GM21367 (cell line): Measurements from ENCODE around the gene DTX1.

Source experiments
- ATAC-seq: cut with Tn5 transposase; IDR thresholded peaks from one replicate; pipeline ENCODE4 v1.9.1; 2021; ENCODE audit not compliant: unreplicated experiment

Gene DTX1

GRCh38 chr12:113092607-113093408 lies 36.3 kb downstream of the DTX1 start:
- no peak for ATAC-seq

- no peak for ATAC-seq
Observed at GRCh38 chr12:113093409-113094101, 37.0 kb downstream of the DTX1 start.

- no peak for ATAC-seq
Observed at GRCh38 chr12:113094738-113095137, 38.2 kb downstream of the DTX1 start.

GRCh38 chr12:113095405-113095804 lies 38.9 kb downstream of the DTX1 start:
- ATAC-seq = no peak

DNA sequence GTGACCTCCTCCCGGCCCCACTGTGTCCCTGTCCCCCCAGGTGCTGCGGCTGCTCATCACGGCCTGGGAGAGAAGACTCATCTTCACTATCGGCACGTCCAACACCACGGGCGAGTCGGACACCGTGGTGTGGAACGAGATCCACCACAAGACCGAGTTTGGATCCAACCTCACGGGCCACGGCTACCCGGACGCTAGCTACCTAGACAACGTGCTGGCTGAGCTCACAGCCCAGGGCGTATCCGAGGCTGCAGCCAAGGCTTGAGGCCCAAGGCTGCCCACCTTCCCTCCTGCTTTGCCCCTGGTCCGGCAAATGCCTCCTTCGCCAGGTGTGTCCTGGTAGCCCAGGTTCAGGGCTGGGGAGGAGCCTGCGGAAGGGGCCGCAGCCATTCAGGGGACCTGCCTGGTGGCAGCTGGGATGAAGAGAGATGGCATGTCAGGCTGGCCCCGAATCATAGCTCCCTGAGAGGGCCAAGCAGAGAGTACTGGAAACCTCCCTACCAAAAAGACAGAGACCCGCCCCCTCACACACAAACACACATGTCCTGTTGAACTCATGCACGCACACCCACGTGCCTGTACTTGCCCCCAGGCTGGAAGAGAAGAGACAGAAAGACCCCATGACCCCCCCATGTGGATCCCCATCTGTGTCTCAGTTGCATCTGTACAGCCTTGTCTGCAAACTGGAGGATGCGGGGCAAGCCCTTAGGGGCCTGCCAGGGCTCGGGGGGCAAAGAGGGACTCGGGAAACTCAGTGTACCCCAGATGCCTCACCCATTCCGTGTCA lies 40.3 kb downstream of the DTX1 start:
- no peak for ATAC-seq

DNA sequence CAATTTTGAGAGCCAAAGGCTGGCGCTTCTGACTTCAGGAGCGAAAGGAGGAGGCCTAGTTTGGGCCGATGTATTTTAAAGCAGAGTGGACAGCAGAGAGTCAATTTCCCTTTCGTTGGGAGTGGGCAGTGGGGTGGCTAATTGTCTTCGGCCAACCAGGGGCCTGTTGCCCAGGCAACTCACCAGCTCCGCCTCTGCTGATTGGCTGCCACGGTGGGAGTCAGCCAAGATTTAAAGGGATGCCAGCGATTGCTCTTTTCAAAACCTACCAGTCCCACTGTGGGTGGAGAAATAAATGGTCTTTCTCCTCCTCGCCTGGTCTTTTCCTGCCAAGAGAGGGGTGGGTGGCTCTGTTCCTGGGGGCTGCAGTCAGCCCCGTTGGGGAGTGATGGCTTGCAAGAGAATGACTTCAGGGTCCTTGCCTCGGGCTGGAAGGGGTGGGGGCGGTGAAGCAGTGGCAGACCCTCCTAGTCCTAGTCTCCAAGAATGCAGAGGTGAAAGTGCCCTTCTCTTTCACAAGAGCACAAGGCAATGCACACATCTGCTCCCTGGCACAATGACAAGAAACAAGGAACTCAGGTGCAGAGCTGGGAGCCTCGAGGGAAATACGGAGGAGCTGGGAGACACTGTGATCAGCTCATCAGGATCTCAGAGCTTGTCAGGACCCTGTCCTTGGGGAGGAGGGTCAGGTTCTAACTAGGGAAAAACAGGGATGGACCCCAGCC lies 41.3 kb downstream of the DTX1 start:
- ATAC-seq = no peak

DNA sequence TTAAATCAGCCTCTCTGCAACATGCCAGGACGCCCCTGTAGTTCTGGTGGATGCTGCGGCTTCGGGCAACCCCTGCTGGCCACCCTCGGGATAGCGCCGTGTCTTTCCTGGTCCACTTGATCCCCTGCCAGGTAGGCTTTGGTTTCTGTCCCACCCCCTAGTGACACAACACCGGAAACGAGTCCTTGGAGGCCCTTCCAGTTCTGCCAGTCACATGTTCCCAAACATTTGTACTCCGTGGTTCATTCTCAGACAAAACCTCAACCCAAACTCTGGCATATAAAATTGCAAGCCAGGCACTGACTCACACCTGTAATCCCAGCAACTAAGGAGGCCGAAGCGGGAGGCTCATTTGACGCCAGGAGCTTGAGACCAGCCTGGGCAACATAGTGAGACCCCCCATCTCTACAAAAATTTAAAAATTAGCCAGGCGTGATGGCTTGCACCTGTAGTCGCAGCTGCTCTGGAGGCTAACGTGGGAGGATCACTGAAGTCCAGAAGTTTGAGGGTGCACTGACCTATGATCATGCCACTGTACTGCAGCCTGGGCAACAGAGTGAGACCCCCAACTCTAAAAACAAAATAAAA lies 42.0 kb downstream of the DTX1 start:
- no peak for ATAC-seq

GRCh38 chr12:113099364-113099763 lies 42.8 kb downstream of the DTX1 start:
- no peak for ATAC-seq

GRCh38 chr12:113099764-113100163 lies 43.2 kb downstream of the DTX1 start:
- ATAC-seq = no peak

DNA sequence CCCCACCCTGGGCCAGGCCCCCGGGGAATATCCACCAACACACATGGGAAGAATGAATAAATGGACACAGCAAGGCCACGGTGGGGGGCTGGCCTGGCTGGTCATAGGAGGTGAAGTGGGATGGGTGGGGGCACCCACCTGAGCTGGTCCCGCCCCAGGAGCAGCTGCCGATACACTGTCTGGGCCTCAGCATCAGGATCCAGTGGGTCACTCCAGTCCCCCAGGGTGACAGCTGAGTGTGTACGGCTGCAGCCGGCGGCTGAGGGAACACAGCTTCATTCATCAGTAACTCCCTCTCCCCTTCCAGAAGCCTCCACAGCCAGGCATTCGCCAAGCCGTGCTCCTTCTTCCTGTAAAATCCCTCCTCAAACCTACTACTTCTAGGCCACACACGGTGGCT lies 45.2 kb downstream of the DTX1 start:
- no peak for ATAC-seq

DNA sequence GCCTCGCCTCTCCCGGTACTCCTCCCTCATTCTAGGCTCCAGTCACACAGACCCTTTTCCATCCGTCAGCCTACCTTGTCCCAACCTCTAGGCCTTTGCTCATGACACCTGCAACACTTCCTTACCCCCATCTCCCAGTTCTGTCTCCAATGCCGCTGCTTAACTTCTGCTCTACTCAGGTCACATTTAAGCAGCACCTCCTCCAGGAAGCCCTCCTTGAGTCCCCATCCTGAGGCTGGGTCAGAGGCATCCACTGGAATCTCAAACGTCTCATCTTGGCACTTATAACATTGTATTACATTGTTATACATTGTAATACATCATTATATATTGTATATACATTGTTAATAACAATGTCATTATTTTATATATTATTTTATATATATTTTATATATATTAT lies 46.3 kb downstream of the DTX1 start:
- ATAC-seq = no peak

- no peak for ATAC-seq
Observed at GRCh38 chr12:113103756-113104450, 47.4 kb downstream of the DTX1 start.

DNA sequence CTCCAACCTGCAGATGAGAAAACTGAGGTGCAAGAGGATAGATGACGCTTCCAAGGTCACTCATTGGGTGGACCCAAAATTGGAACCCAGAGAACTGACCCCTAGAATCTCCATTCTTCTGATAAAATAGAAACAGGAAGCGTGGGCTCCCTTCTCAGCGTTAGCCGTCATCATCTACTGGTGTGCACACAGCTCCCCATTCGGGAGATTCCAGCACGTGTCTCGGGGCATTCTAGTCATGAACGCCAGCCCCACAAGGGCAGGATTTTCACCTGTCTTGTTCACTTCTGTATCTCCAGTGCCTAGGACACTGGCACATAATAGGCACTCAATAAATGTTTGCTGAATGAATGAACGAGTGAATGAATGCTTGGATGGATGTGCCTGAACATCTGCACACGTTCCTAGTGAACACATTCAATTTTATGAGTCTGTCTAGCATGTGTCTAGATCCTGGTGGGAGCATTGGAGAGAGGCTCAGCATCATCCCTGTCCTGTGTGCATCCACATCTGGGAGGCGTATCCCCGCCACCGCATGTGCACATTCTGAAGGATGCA lies 48.5 kb downstream of the DTX1 start:
- ATAC-seq = no peak

DNA sequence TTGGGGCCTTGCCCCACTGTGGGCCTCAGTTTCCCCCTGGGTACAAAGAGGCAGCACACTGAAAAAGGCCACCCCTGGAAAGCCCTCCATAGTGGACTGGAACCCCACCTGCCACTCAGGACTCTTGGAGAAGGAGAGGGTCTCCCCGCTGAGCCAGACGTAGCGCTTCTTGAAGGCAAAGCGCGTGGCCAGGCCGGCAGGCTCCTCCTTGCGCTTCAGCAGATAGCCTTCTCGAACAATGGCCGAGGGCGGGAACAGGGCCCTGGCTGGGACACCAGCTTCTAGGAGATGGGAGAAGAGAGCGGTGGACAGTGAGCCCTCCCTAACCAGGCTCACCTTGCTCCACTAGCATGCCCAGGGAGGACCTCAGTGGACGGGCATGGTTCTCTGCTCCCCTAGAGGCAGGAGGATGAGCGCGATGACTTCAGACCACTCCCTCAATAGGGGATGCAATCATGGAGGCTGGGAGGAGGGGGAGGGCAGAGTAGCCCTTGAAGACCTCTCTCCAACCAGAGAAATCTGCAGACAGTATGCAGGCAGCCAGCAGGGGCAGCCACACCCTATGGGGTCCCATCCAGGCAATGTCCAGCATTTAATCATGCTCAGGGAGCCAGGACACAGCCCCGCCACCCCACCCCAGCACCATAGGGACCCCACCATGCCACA lies 49.2 kb downstream of the DTX1 start:
- no peak for ATAC-seq

DNA sequence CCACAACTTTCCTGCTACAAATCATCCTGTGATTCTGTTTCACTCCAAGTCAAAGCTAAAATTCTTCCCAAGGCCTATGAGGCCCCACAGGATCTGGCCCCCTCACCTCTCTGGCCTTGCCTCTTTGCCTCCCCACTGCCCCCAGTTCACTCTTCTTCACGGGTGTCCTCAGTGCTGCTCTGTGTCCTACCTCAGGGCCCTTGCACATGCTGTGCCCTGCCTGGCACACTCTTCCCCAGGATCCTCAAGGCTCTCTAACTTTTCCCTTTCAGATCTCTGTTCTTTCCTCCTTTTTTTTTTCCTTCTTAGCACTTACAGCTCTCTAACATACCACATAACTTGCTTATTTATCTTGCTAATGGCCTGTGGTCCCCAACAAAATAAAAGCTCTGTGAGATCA lies 49.8 kb downstream of the DTX1 start:
- no peak for ATAC-seq

- no peak for ATAC-seq
Observed at GRCh38 chr12:113108308-113108707, 51.8 kb downstream of the DTX1 start.

DNA sequence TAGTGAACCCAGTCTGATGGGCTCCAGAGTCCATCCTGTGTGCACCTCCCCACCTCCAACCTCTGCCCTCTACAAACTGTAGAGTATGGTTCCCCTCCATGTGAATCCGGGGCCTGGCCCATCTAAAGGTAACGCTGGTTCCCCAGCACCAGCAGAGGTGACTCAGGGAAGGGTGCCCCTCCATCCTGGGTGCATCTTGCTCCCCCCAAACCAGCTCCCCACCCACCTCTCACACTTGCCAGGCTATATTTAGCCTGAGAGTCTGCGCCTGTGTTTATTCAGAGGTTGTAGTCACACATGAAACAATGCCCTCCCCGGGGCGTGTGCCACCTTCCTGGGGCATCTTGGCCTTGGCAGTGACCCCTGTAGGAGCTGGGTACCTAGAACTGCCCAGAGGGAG lies 52.8 kb downstream of the DTX1 start:
- ATAC-seq = no peak

DNA sequence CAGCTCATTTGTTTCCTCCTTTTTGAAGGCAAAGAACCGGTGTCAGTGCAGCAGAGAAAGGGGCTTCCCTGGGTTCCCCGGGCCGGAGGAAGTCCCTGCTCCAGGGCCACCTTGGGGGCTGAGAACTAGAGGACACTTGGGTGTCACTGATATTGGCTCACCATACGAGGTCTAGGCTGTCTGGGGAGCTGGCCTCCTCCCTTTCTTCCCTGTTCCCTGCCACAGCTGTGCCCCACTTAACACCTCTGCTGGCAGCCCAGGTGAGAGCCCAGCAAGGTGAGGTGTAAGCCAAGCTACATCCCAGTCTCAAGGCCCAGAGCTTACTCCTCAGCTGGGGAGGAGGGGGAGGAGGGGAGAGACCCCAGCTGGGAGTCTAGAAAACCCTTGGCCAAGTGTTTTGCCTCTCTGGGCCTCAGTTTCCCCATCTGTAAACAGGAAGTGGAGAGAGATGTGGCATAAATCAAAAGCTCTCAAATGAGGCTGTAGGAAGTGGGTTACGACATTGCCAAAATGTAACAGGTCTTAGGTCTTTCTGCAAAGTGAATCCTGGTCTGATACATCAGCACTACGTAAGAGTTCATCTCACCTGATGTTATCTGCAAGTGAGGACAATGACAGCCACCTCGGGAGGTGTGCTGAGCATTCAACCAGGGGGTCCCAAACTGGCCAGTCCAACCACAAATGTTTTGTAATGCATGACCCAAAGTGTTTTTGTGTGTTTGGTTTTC lies 53.5 kb downstream of the DTX1 start:
- no peak for ATAC-seq

GRCh38 chr12:113111247-113111646 lies 54.7 kb downstream of the DTX1 start:
- ATAC-seq = no peak
